GM23338 (cell line): ENCODE results near the gene TMEM178B. TPM values are rescaled to one million over a fixed set of nuclear protein-coding genes. Genes with fewer than 3 reads are reported as not detected.

Source experiments
- ATAC-seq: fragments of 200-7000 bp; cut with Tn5 transposase; 3 replicates; pipeline ENCODE4 v1.9.1; 2020
- DNase-seq: peaks from one replicate; pipeline ENCODE4 v3.0.0-alpha.2; 2015; ENCODE audit warnings: low spot score
- H2AFZ ChIP-seq: fragments of 200-600 bp; sonication (generic); 2 replicates; pipeline ENCODE4 v1.8.0; 2016; ENCODE audit warnings: antibody characterized with exemption, mild to moderate bottlenecking, moderate library complexity
- H3F3A ChIP-seq: fragments of 200-600 bp; sonication (generic); replicated peaks from 2 replicates; pipeline ENCODE4 v1.8.0; 2017; ENCODE audit warnings: antibody characterized with exemption, mixed run types, low read depth
- H3K27ac ChIP-seq: fragments of 200-600 bp; sonication (generic); 2 replicates; pipeline ENCODE4 v1.6.1; 2016; ENCODE audit warnings: low read depth
- H3K27me3 ChIP-seq: fragments of 200-600 bp; sonication (generic); 2 replicates; pipeline ENCODE4 v1.8.0; 2016; ENCODE audit warnings: mild to moderate bottlenecking, mixed run types, moderate library complexity; ENCODE audit not compliant: insufficient read depth
- H3K36me3 ChIP-seq: fragments of 200-600 bp; sonication (generic); 2 replicates; pipeline ENCODE4 v1.8.0; 2016; ENCODE audit warnings: mild to moderate bottlenecking; ENCODE audit not compliant: insufficient read depth
- H3K4me1 ChIP-seq: fragments of 200-600 bp; sonication (generic); 2 replicates; pipeline ENCODE4 v1.8.0; 2016; ENCODE audit warnings: mild to moderate bottlenecking, moderate library complexity; ENCODE audit not compliant: insufficient read depth
- H3K4me2 ChIP-seq: fragments of 200-600 bp; sonication (generic); 2 replicates; pipeline ENCODE4 v1.7.1; 2017; ENCODE audit warnings: mixed run types
- H3K4me3 ChIP-seq: fragments of 200-600 bp; sonication (generic); 2 replicates; pipeline ENCODE4 v1.6.1; 2016; ENCODE audit warnings: mixed run types
- H3K79me2 ChIP-seq: fragments of 200-600 bp; sonication (generic); replicated peaks from 2 replicates; pipeline ENCODE4 v1.8.0; 2017; ENCODE audit warnings: mild to moderate bottlenecking; ENCODE audit not compliant: insufficient read depth
- H3K9me2 ChIP-seq: fragments of 200-600 bp; sonication (generic); 2 replicates; pipeline ENCODE4 v1.8.0; 2017; ENCODE audit not compliant: insufficient read depth
- H4K20me1 ChIP-seq: fragments of 200-600 bp; sonication (generic); replicated peaks from 2 replicates; pipeline ENCODE4 v1.8.0; 2017; ENCODE audit warnings: mild to moderate bottlenecking; ENCODE audit not compliant: insufficient read depth
- H3K27ac Mint-ChIP-seq: 2 replicates; pipeline ENCODE4 v1.8.0; 2020; ENCODE audit warnings: inconsistent platforms, mild to moderate bottlenecking, moderate library complexity, mixed read lengths
- H3K27me3 Mint-ChIP-seq: 3 replicates; pipeline ENCODE4 v1.8.0; 2022; ENCODE audit warnings: low read depth, mild to moderate bottlenecking, moderate library complexity, mixed read lengths, inconsistent platforms; ENCODE audit not compliant: insufficient read depth, poor library complexity
- H3K36me3 Mint-ChIP-seq: 3 replicates; pipeline ENCODE4 v1.8.0; 2021; ENCODE audit warnings: low read depth, mild to moderate bottlenecking, inconsistent platforms, moderate library complexity, mixed read lengths
- H3K4me1 Mint-ChIP-seq: 3 replicates; pipeline ENCODE4 v1.8.0; 2020; ENCODE audit warnings: mild to moderate bottlenecking, inconsistent platforms, mixed read lengths
- H3K4me3 Mint-ChIP-seq: 3 replicates; pipeline ENCODE4 v1.8.0; 2021; ENCODE audit warnings: moderate library complexity, mild to moderate bottlenecking, inconsistent platforms, mixed read lengths
- H3K9me3 Mint-ChIP-seq: 3 replicates; pipeline ENCODE4 v1.8.0; 2020; ENCODE audit warnings: moderate library complexity, mild to moderate bottlenecking, inconsistent platforms, mixed read lengths
- CTCF ChIP-seq, 2 experiments: fragments of 200-600 bp in 1 of 2; sonication (generic) in 1 of 2; conservative IDR thresholded peaks; 2 replicates each; pipeline versions ENCODE4 v1.5.1 to v1.6.1; 2016 to 2017; ENCODE audit warnings: antibody characterized with exemption in 2 of 2, low read depth in 2 of 2, mild to moderate bottlenecking in 2 of 2, moderate library complexity in 1 of 2
- EZH2phosphoT487 ChIP-seq: fragments of 200-600 bp; sonication (generic); IDR thresholded peaks from one replicate; pipeline ENCODE4 v1.8.1; 2018; ENCODE audit warnings: antibody characterized with exemption; ENCODE audit not compliant: unreplicated experiment
- NANOG ChIP-seq: IDR thresholded peaks from 2 replicates; pipeline ENCODE4 v1.6.1; 2016; ENCODE audit warnings: antibody characterized with exemption, borderline replicate concordance
- REST ChIP-seq: IDR thresholded peaks from one replicate; pipeline ENCODE4 v1.6.1; 2018; ENCODE audit warnings: antibody characterized with exemption; ENCODE audit not compliant: unreplicated experiment
- ZNF331 ChIP-seq: fragments of 250-450 bp; sonication (Bioruptor Pico); IDR thresholded peaks from 2 replicates; pipeline ENCODE4 v1.5.0; 2020; ENCODE audit warnings: low read depth, mild to moderate bottlenecking, moderate library complexity
- polyA plus RNA-seq: library from polyadenylated mRNA; unstranded; fragments of >200 nt; fragmentation: Nextera tagmentation; extraction: Ambion mirVana; gene quantifications from 2 replicates; pipeline ENCODE4 v1.2.1, GENCODE V29; 2016
- total RNA-seq: library from RNA; depleted of rRNA; stranded (reverse); fragments of >200 nt; shearing (Covaris generic); gene quantifications from 2 replicates; pipeline ENCODE4 v1.2.3, GENCODE V29; 2014
- TF ChIP-seq, protein P1 (sequence below): fragments of 250-450 bp; sonication (Bioruptor Pico); IDR thresholded peaks from 2 replicates; pipeline ENCODE4 v1.5.0; 2020; ENCODE audit warnings: mild to moderate bottlenecking, moderate library complexity

TMEM178B gene
- total and polyA plus RNA-seq, 2 experiments from 2014 or later = 4.9 to 15.6 TPM

DNA sequence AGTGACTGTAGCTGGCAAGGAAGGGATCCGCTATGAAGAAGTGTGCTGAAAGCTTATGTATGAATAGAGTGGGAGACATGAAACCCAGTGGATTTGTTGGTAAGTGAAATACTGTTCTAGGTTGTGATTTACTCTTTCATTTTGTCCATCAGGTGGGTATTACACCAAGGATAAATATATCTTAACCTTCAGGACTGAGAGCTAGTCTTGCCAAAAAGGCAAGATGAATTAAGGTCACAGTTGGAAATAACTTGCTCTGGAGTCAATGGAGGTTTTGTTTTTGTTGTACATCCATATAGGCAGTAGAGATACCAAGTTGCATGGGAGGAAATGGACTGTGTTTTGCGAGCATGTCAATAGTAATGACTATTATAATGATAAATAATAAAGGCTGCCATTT lies 190.6 kb downstream of the TMEM178B start:
- Mint-ChIP-seq H3K4me1 (peaks cover 8% of the 10 kb centered on the region; the same call in 2 of the 3 replicates), H3K27ac (no peak overlapping the region), H3K9me3 (no peaks in the 10 kb centered on the region), H3K36me3 (no peaks in the 10 kb centered on the region), H3K27me3 (no peaks in the 10 kb centered on the region), H3K4me3 (no peak overlapping the region)
- H4K20me1 ChIP-seq = no peaks in the 10 kb centered on the region
- H3K9me2 ChIP-seq = peaks cover 19% of the 10 kb centered on the region; the same call in 1 of the 2 replicates
- H3K4me3 ChIP-seq = no peak overlapping the region
- ATAC-seq (no peak), DNase-seq (no peak)
- TF ChIP-seq EZH2phosphoT487 (no peak), REST (no peak), CTCF (conservative IDR thresholded peaks at IDR 0.05; ENCODE audit: low read depth in 2 of 2) (no peak), ZNF331 (CRISPR knock-in tag) (no peak), NANOG (no peak)
- TF ChIP-seq, protein P1, sequence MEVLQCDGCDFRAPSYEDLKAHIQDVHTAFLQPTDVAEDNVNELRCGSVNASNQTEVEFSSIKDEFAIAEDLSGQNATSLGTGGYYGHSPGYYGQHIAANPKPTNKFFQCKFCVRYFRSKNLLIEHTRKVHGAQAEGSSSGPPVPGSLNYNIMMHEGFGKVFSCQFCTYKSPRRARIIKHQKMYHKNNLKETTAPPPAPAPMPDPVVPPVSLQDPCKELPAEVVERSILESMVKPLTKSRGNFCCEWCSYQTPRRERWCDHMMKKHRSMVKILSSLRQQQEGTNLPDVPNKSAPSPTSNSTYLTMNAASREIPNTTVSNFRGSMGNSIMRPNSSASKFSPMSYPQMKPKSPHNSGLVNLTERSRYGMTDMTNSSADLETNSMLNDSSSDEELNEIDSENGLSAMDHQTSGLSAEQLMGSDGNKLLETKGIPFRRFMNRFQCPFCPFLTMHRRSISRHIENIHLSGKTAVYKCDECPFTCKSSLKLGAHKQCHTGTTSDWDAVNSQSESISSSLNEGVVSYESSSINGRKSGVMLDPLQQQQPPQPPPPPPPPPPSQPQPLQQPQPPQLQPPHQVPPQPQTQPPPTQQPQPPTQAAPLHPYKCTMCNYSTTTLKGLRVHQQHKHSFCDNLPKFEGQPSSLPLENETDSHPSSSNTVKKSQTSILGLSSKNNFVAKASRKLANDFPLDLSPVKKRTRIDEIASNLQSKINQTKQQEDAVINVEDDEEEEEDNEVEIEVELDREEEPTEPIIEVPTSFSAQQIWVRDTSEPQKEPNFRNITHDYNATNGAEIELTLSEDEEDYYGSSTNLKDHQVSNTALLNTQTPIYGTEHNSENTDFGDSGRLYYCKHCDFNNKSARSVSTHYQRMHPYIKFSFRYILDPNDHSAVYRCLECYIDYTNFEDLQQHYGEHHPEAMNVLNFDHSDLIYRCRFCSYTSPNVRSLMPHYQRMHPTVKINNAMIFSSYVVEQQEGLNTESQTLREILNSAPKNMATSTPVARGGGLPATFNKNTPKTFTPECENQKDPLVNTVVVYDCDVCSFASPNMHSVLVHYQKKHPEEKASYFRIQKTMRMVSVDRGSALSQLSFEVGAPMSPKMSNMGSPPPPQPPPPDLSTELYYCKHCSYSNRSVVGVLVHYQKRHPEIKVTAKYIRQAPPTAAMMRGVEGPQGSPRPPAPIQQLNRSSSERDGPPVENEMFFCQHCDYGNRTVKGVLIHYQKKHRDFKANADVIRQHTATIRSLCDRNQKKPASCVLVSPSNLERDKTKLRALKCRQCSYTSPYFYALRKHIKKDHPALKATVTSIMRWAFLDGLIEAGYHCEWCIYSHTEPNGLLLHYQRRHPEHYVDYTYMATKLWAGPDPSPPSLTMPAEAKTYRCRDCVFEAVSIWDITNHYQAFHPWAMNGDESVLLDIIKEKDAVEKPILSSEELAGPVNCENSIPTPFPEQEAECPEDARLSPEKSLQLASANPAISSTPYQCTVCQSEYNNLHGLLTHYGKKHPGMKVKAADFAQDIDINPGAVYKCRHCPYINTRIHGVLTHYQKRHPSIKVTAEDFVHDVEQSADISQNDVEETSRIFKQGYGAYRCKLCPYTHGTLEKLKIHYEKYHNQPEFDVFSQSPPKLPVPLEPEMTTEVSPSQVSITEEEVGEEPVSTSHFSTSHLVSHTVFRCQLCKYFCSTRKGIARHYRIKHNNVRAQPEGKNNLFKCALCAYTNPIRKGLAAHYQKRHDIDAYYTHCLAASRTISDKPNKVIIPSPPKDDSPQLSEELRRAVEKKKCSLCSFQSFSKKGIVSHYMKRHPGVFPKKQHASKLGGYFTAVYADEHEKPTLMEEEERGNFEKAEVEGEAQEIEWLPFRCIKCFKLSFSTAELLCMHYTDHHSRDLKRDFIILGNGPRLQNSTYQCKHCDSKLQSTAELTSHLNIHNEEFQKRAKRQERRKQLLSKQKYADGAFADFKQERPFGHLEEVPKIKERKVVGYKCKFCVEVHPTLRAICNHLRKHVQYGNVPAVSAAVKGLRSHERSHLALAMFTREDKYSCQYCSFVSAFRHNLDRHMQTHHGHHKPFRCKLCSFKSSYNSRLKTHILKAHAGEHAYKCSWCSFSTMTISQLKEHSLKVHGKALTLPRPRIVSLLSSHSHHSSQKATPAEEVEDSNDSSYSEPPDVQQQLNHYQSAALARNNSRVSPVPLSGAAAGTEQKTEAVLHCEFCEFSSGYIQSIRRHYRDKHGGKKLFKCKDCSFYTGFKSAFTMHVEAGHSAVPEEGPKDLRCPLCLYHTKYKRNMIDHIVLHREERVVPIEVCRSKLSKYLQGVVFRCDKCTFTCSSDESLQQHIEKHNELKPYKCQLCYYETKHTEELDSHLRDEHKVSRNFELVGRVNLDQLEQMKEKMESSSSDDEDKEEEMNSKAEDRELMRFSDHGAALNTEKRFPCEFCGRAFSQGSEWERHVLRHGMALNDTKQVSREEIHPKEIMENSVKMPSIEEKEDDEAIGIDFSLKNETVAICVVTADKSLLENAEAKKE = no peak
- no peaks in the 10 kb centered on the region; the same call in 1 of the 2 replicates for H3K79me2 ChIP-seq
- H3K4me1 ChIP-seq = no peaks in the 10 kb centered on the region
- H3K27ac ChIP-seq = no peak overlapping the region
- H2AFZ ChIP-seq = no peak overlapping the region
- H3F3A ChIP-seq = no peaks in the 10 kb centered on the region
- H3K36me3 ChIP-seq = no peaks in the 10 kb centered on the region
- H3K27me3 ChIP-seq = no peaks in the 10 kb centered on the region
- H3K4me2 ChIP-seq = no peak overlapping the region
